Naive thymus-derived CD8-positive, alpha-beta T cell (primary cell): ENCODE data around the gene CCL21. TPM values are rescaled to one million over a fixed set of nuclear protein-coding genes. Genes with fewer than 3 reads are reported as not detected.
"Not testable (repeated sequence)": the region's sequence is repeated elsewhere in the genome, so short reads cannot be mapped to it uniquely, and the experiment has no call there.

Experiments used
- ATAC-seq, 2 donors: fragments of 150-1000 bp; cut with Tn5 transposase in 1 of 2; sonication (Bioruptor Pico), chemical (Tn5 transposase) in 1 of 2; 1 replicate in 1 of 2; 2 replicates in 1 of 2; pipeline ENCODE4 v1.10.0; 2021; ENCODE audit warnings: mild to moderate bottlenecking in 2 of 2, moderate library complexity in 2 of 2
- POLR2A ChIA-PET: fragments of 350-600 bp; sonication (Branson Sonifier 250); formaldehyde crosslinking; loops from one replicate; lab custom pipeline; 2021; ENCODE audit warnings: antibody characterized with exemption; lab: Charles Lee
- DNase-seq, 10 donors: peaks; one replicate each; pipeline versions ENCODE4 v3.0.0 to v3.0.0-alpha.2; 2020 to 2022
- H3K27ac Mint-ChIP-seq, 10 donors: one replicate each; pipeline ENCODE4 v1.8.0; 2020 to 2022; ENCODE audit warnings: mild to moderate bottlenecking in 10 of 10, mixed read lengths in 10 of 10, moderate library complexity in 4 of 10, inconsistent platforms in 1 of 10
- H3K27me3 Mint-ChIP-seq, 5 donors: one replicate each; pipeline ENCODE4 v1.8.0; 2021 to 2022; ENCODE audit warnings: mixed read lengths in 5 of 5
- H3K36me3 Mint-ChIP-seq, 3 donors: one replicate each; pipeline ENCODE4 v1.8.0; 2020 to 2022; ENCODE audit warnings: mixed read lengths in 3 of 3, mild to moderate bottlenecking in 2 of 3, inconsistent platforms in 1 of 3
- H3K4me1 Mint-ChIP-seq, 4 donors: one replicate each; pipeline ENCODE4 v1.8.0; 2021 to 2022; ENCODE audit warnings: mixed read lengths in 4 of 4
- H3K4me3 Mint-ChIP-seq, 10 donors: one replicate each; pipeline ENCODE4 v1.8.0; 2020 to 2022; ENCODE audit warnings: mild to moderate bottlenecking in 10 of 10, mixed read lengths in 10 of 10, moderate library complexity in 6 of 10, inconsistent platforms in 1 of 10
- H3K9me3 Mint-ChIP-seq, 9 donors: one replicate each; pipeline ENCODE4 v1.8.0; 2020 to 2022; ENCODE audit warnings: mixed read lengths in 9 of 9, mild to moderate bottlenecking in 3 of 9, inconsistent platforms in 1 of 9, moderate library complexity in 1 of 9
- polyA plus RNA-seq, 3 donors: library from polyadenylated mRNA; unstranded; fragments of 300-500 nt; fragmentation: Illumina TruSeq; gene quantifications; one replicate each; pipeline ENCODE4 v1.2.3, GENCODE V29; 2021
- total RNA-seq, 8 experiments: library from RNA in 2 of 8; stranded (reverse) in 2 of 8; gene quantifications; one replicate each; pipeline ENCODE4 v1.2.3 and lab custom pipeline; 2021 to 2026

The CCL21 gene
- not detected for total RNA-seq
- polyA plus RNA-seq = not detected
- 0 reads per million in 6 experiments for total RNA-seq (lab: John Stamatoyannopoulos, UW)

GRCh38 chr9:34710023-34710422 lies at the start of gene CCL21:
Gene CCL21 (minus strand): TSS chr9:34710136. CDS start chr9:34710066, 70 bp downstream.
- Mint-ChIP-seq H3K36me3 (no peaks in the 10 kb centered on the region), H3K4me3 (no peak within 1 kb of the TSS), H3K27me3 (peaks cover 6 to 15% (median 13%) of the 10 kb centered on the region in 5 donors), H3K9me3 (peaks cover 0 to 1% (median 0%) of the 10 kb centered on the region in 9 donors), H3K27ac (peak within 1 kb of the TSS in 1 of 10 donors; percentile 33), H3K4me1 (no peaks in the 10 kb centered on the region)
- ATAC-seq = no peak
- POLR2A ChIA-PET = no interaction called here
- DNase-seq = no peak

GRCh38 chr9:34759432-34760134 lies 49.6 kb upstream of the CCL21 start:
- H3K36me3 Mint-ChIP-seq = no peaks in the 10 kb centered on the region
- H3K4me1 Mint-ChIP-seq = peaks cover 0 to 5% (median 0%) of the 10 kb centered on the region in 4 donors
- no peak overlapping the region for H3K27ac Mint-ChIP-seq
- no peak for DNase-seq
- POLR2A ChIA-PET = no interaction called here
- ATAC-seq = no peak
- peaks cover 0 to 2% (median 0%) of the 10 kb centered on the region in 9 donors for H3K9me3 Mint-ChIP-seq
- H3K27me3 Mint-ChIP-seq = peaks cover 20 to 51% (median 44%) of the 10 kb centered on the region in 5 donors
- H3K4me3 Mint-ChIP-seq = no peak overlapping the region

- H3K4me3 Mint-ChIP-seq, ATAC-seq, H3K4me1 Mint-ChIP-seq, POLR2A ChIA-PET, DNase-seq: not testable (repeated sequence)
- H3K27me3 Mint-ChIP-seq = peaks cover 19 to 73% (median 34%) of the 10 kb centered on the region in 5 donors
- H3K36me3 Mint-ChIP-seq = peaks cover 0 to 10% (median 6%) of the 10 kb centered on the region in 3 donors
- peaks cover 0 to 17% (median 7%) of the 10 kb centered on the region in 9 donors for H3K9me3 Mint-ChIP-seq
- peak overlapping the region in 1 of 10 donors; percentile 71 for H3K27ac Mint-ChIP-seq
Measured at GRCh38 chr9:34750320-34750719, 40.4 kb upstream of the CCL21 start.

- peaks cover 0 to 17% (median 7%) of the 10 kb centered on the region in 9 donors for H3K9me3 Mint-ChIP-seq
- no peak overlapping the region for H3K27ac Mint-ChIP-seq
- no peak overlapping the region for H3K4me3 Mint-ChIP-seq
- DNase-seq (no peak), ATAC-seq (no peak)
- POLR2A ChIA-PET = no interaction called here
- H3K4me1 Mint-ChIP-seq = no peaks in the 10 kb centered on the region
- peaks cover 0 to 10% (median 6%) of the 10 kb centered on the region in 3 donors for H3K36me3 Mint-ChIP-seq
- H3K27me3 Mint-ChIP-seq = peaks cover 24 to 79% (median 43%) of the 10 kb centered on the region in 5 donors
Measured at GRCh38 chr9:34746526-34746925, 36.6 kb upstream of the CCL21 start.

- H3K36me3 Mint-ChIP-seq = peaks cover 0 to 10% (median 6%) of the 10 kb centered on the region in 3 donors
Measured at GRCh38 chr9:34744295-34745221, 34.6 kb upstream of the CCL21 start.

GRCh38 chr9:34742710-34743109 lies 32.8 kb upstream of the CCL21 start:
- DNase-seq (no peak), ATAC-seq (no peak)
- Mint-ChIP-seq H3K27me3 (peaks cover 12 to 59% (median 26%) of the 10 kb centered on the region in 5 donors), H3K27ac (no peak overlapping the region), H3K4me1 (no peaks in the 10 kb centered on the region), H3K36me3 (peaks cover 0 to 6% (median 5%) of the 10 kb centered on the region in 3 donors), H3K9me3 (peaks cover 0 to 11% (median 5%) of the 10 kb centered on the region in 9 donors), H3K4me3 (no peak overlapping the region)
- POLR2A ChIA-PET = no interaction called here

More at GRCh38 chr9:34744295-34745221, 34.6 kb upstream of the CCL21 start:
- Mint-ChIP-seq H3K27ac (no peak overlapping the region), H3K4me3 (no peak overlapping the region), H3K27me3 (peaks cover 18 to 67% (median 31%) of the 10 kb centered on the region in 5 donors), H3K9me3 (peaks cover 0 to 17% (median 7%) of the 10 kb centered on the region in 9 donors), H3K4me1 (no peaks in the 10 kb centered on the region)
- POLR2A ChIA-PET = interaction anchor here (0.6 kb wide), 1 partner anchor 698 kb away, joined by 4 read pairs; no protein-coding TSS in a partner anchor
- ATAC-seq = no peak
- DNase-seq = no peak

GRCh38 chr9:34741628-34742027 lies 31.7 kb upstream of the CCL21 start:
- H3K4me1 Mint-ChIP-seq = no peaks in the 10 kb centered on the region
- no peak overlapping the region for H3K4me3 Mint-ChIP-seq
- H3K27me3 Mint-ChIP-seq = peaks cover 10 to 49% (median 24%) of the 10 kb centered on the region in 5 donors
- H3K27ac Mint-ChIP-seq = no peak overlapping the region
- no peak for ATAC-seq
- no peaks in the 10 kb centered on the region for H3K36me3 Mint-ChIP-seq
- H3K9me3 Mint-ChIP-seq = peaks cover 0 to under 1% (median 0%) of the 10 kb centered on the region in 9 donors
- no peak for DNase-seq
- POLR2A ChIA-PET = no interaction called here

- POLR2A ChIA-PET, H3K4me3 Mint-ChIP-seq: not testable (repeated sequence)
Measured at GRCh38 chr9:34740176-34740575, 30.2 kb upstream of the CCL21 start.

GRCh38 chr9:34737677-34738260 lies 27.8 kb upstream of the CCL21 start:
- POLR2A ChIA-PET = no interaction called here

More at GRCh38 chr9:34740176-34740575, 30.2 kb upstream of the CCL21 start:
- H3K4me1 Mint-ChIP-seq, H3K9me3 Mint-ChIP-seq, ATAC-seq, DNase-seq, H3K27ac Mint-ChIP-seq, H3K36me3 Mint-ChIP-seq: not testable (repeated sequence)
- peaks cover 10 to 39% (median 23%) of the 10 kb centered on the region in 5 donors for H3K27me3 Mint-ChIP-seq

GRCh38 chr9:34734720-34735119 lies 24.8 kb upstream of the CCL21 start:
- POLR2A ChIA-PET = no interaction called here
- peaks cover 9 to 17% (median 10%) of the 10 kb centered on the region in 5 donors for H3K27me3 Mint-ChIP-seq

More at GRCh38 chr9:34737677-34738260, 27.8 kb upstream of the CCL21 start:
- no peak overlapping the region for H3K27ac Mint-ChIP-seq
- DNase-seq (no peak), ATAC-seq (no peak)
- H3K36me3 Mint-ChIP-seq = no peaks in the 10 kb centered on the region
- no peaks in the 10 kb centered on the region for H3K4me1 Mint-ChIP-seq
- no peak overlapping the region for H3K4me3 Mint-ChIP-seq
- H3K9me3 Mint-ChIP-seq = no peaks in the 10 kb centered on the region
- peaks cover 10 to 21% (median 20%) of the 10 kb centered on the region in 5 donors for H3K27me3 Mint-ChIP-seq

GRCh38 chr9:34732886-34733285 lies 22.9 kb upstream of the CCL21 start:
- Mint-ChIP-seq H3K36me3 (no peaks in the 10 kb centered on the region), H3K9me3 (no peaks in the 10 kb centered on the region), H3K4me3 (no peak overlapping the region), H3K4me1 (no peaks in the 10 kb centered on the region), H3K27me3 (peaks cover 0 to 12% (median 3%) of the 10 kb centered on the region in 5 donors), H3K27ac (no peak overlapping the region)
- no peak for DNase-seq
- no peak for ATAC-seq
- POLR2A ChIA-PET = no interaction called here

More at GRCh38 chr9:34734720-34735119, 24.8 kb upstream of the CCL21 start:
- H3K4me1 Mint-ChIP-seq = no peaks in the 10 kb centered on the region
- H3K9me3 Mint-ChIP-seq = no peaks in the 10 kb centered on the region
- H3K27ac Mint-ChIP-seq = no peak overlapping the region
- H3K4me3 Mint-ChIP-seq = no peak overlapping the region
- ATAC-seq (no peak), DNase-seq (no peak)
- H3K36me3 Mint-ChIP-seq = no peaks in the 10 kb centered on the region

GRCh38 chr9:34732478-34732877 lies 22.5 kb upstream of the CCL21 start:
- POLR2A ChIA-PET = no interaction called here
- Mint-ChIP-seq H3K9me3 (no peaks in the 10 kb centered on the region), H3K4me3 (no peak overlapping the region), H3K36me3 (no peaks in the 10 kb centered on the region), H3K4me1 (no peaks in the 10 kb centered on the region), H3K27ac (no peak overlapping the region), H3K27me3 (peaks cover 0 to 10% (median 2%) of the 10 kb centered on the region in 5 donors)
- ATAC-seq (no peak), DNase-seq (no peak)
